Endothelial cell of umbilical vein (primary cell): Measurements from ENCODE around the gene FUZ. TPM values are rescaled to one million over a fixed set of nuclear protein-coding genes. Genes with fewer than 3 reads are reported as not detected.

Experiments used
- BruUV-seq: library from RNA; stranded (reverse); fragments of 400-500 nt; replicated peaks from 2 replicates; lab custom pipeline; 2021; lab: Mats Ljungman, UMichigan
- CTCF ChIA-PET: fragments of 300-600, 350-600 bp; sonication (Branson Sonifier 250); formaldehyde crosslinking; loops from one replicate; lab custom pipeline; 2021; ENCODE audit warnings: antibody characterized with exemption, inconsistent platforms; lab: Charles Lee
- POLR2A ChIA-PET: fragments of 300-600, 350-600 bp; sonication (Branson Sonifier 250); formaldehyde crosslinking; loops from one replicate; lab custom pipeline; 2021; ENCODE audit warnings: antibody characterized with exemption, inconsistent platforms; lab: Charles Lee
- DNase-seq: peaks from one replicate; pipeline ENCODE4 v3.0.0-alpha.2; 2011; ENCODE audit warnings: low read depth, low spot score
- FAIRE-seq: peaks from 2 replicates; lab custom pipeline; 2011; peaks lifted over from hg19 to GRCh38; lab: Jason Lieb, UNC
- H2AFZ ChIP-seq: 2 replicates; pipeline ENCODE4 v1.6.0; 2012; ENCODE audit warnings: low read depth, low read length, control low read depth, inconsistent platforms
- H3K27ac ChIP-seq: 2 replicates; pipeline ENCODE4 v1.5.1; 2011; ENCODE audit warnings: low read depth, mild to moderate bottlenecking, control low read depth, low read length, moderate library complexity; ENCODE audit not compliant: insufficient read depth
- H3K27me3 ChIP-seq, 2 experiments: 2 replicates each; pipeline versions ENCODE4 v1.6.0 to v1.6.1; 2011; ENCODE audit warnings: low read length in 2 of 2, mixed read lengths in 1 of 2; ENCODE audit not compliant: control insufficient read depth in 2 of 2, insufficient read depth in 2 of 2
- H3K36me3 ChIP-seq, 2 experiments: 2 replicates in 1 of 2; 3 replicates in 1 of 2; pipeline ENCODE4 v1.5.1; 2011; ENCODE audit warnings: low read length in 2 of 2, mild to moderate bottlenecking in 1 of 2, moderate library complexity in 1 of 2; ENCODE audit not compliant: control insufficient read depth in 2 of 2, insufficient read depth in 2 of 2; ENCODE audit errors: extremely low read depth in 1 of 2
- H3K4me1 ChIP-seq: 3 replicates; pipeline ENCODE4 v1.5.1; 2011; ENCODE audit warnings: mild to moderate bottlenecking, low read length; ENCODE audit not compliant: control insufficient read depth, insufficient read depth; ENCODE audit errors: extremely low read depth
- H3K4me2 ChIP-seq: 2 replicates; pipeline ENCODE4 v1.6.1; 2011; ENCODE audit warnings: low read length, control low read depth, mixed read lengths; ENCODE audit not compliant: insufficient read depth
- H3K4me3 ChIP-seq, 3 experiments: fragments of 200-600 bp in 1 of 3; sonication (generic), shearing (Covaris generic) in 1 of 3; replicated peaks in 1 of 3; 2 replicates each; pipeline ENCODE4 v1.5.1; 2011 to 2016; ENCODE audit warnings: control low read depth in 3 of 3, low read length in 3 of 3, mild to moderate bottlenecking in 2 of 3, inconsistent platforms in 1 of 3, low read depth in 1 of 3, moderate library complexity in 1 of 3; ENCODE audit not compliant: insufficient read depth in 1 of 3
- H3K79me2 ChIP-seq: 2 replicates; pipeline ENCODE4 v1.6.0; 2012; ENCODE audit warnings: low read length, inconsistent platforms; ENCODE audit not compliant: control insufficient read depth, insufficient read depth
- H3K9ac ChIP-seq: replicated peaks from 2 replicates; pipeline ENCODE3; 2011; ENCODE audit warnings: low read length, control low read depth; ENCODE audit not compliant: insufficient read depth; ENCODE audit errors: extremely low read depth
- H3K9me1 ChIP-seq: replicated peaks from 3 replicates; pipeline ENCODE4 v1.6.0; 2011; ENCODE audit warnings: mild to moderate bottlenecking, low read length; ENCODE audit not compliant: control insufficient read depth, insufficient read depth; ENCODE audit errors: extremely low read depth
- H3K9me3 ChIP-seq: replicated peaks from 2 replicates; pipeline ENCODE4 v1.5.1; 2012; ENCODE audit warnings: low read length, inconsistent platforms; ENCODE audit not compliant: control insufficient read depth, insufficient read depth
- H4K20me1 ChIP-seq: replicated peaks from 2 replicates; pipeline ENCODE3; 2011; ENCODE audit warnings: mild to moderate bottlenecking, low read length; ENCODE audit not compliant: control insufficient read depth, insufficient read depth; ENCODE audit errors: extremely low read depth
- CTCF ChIP-seq, 2 donors: IDR thresholded peaks; 1 replicate in 1 of 2; 2 replicates in 1 of 2; pipeline ENCODE4 v1.5.1; 2011; ENCODE audit warnings: low read length in 2 of 2, mild to moderate bottlenecking in 2 of 2, moderate library complexity in 2 of 2, control low read depth in 1 of 2, inconsistent platforms in 1 of 2, low read depth in 1 of 2; ENCODE audit not compliant: insufficient read depth in 1 of 2; ENCODE audit errors: extremely low read depth in 1 of 2
- EZH2 ChIP-seq: IDR thresholded peaks from 2 replicates; pipeline ENCODE4 v1.6.1; 2012; ENCODE audit warnings: borderline replicate concordance, low read depth, mild to moderate bottlenecking, moderate library complexity, low read length, inconsistent platforms; ENCODE audit not compliant: severe bottlenecking
- FOS ChIP-seq: IDR thresholded peaks from 2 replicates; pipeline ENCODE4 v1.6.1; 2011; ENCODE audit warnings: mild to moderate bottlenecking, low read length, moderate library complexity, borderline replicate concordance; ENCODE audit not compliant: insufficient read depth
- GATA2 ChIP-seq: IDR thresholded peaks from 2 replicates; pipeline ENCODE4 v1.7.0; 2011; ENCODE audit warnings: low read depth, mild to moderate bottlenecking, moderate library complexity, mixed read lengths, low read length; ENCODE audit not compliant: insufficient read length, insufficient read depth
- JUN ChIP-seq: IDR thresholded peaks from 2 replicates; pipeline ENCODE4 v1.6.1; 2011; ENCODE audit warnings: borderline replicate concordance, low read depth; ENCODE audit not compliant: insufficient read length, insufficient read depth
- MAX ChIP-seq: IDR thresholded peaks from 2 replicates; pipeline ENCODE4 v1.6.1; 2011; ENCODE audit not compliant: insufficient read depth, insufficient read length
- MYC ChIP-seq: IDR thresholded peaks from one replicate; pipeline ENCODE4 v1.6.1; 2011; ENCODE audit warnings: mild to moderate bottlenecking, low read depth, low read length
- POLR2A ChIP-seq: IDR thresholded peaks from 2 replicates; pipeline ENCODE4 v1.6.1; 2012; ENCODE audit warnings: low read depth, mild to moderate bottlenecking, control low read depth, low read length
- POLR2AphosphoS5 ChIP-seq: IDR thresholded peaks from 2 replicates; pipeline ENCODE4 v1.6.1; 2012; ENCODE audit warnings: low read depth, mild to moderate bottlenecking, control low read depth, low read length, moderate library complexity; ENCODE audit not compliant: insufficient read depth
- dilution Hi-C: fragments of 300-500 bp; cut with MboI; formaldehyde crosslinking; loops from one replicate; pipeline ENCODE4 v1.15.0; 2019; ENCODE audit warnings: low sequenced_read_pairs; ENCODE audit not compliant: extremely low pct_ligation_motif_present
- intact Hi-C: fragments of 100-400 bp; cut with micrococcal nuclease; formaldehyde crosslinking; loops from one replicate; pipeline ENCODE4 v1.10.0; 2022
- polyA plus RNA-seq, 4 experiments: library from polyadenylated mRNA; depleted of rRNA in 3 of 4; stranded (reverse) in 3 of 4; unstranded in 1 of 4; fragments of >200 nt; gene quantifications; 2 replicates each; pipeline versions ENCODE4 v1.2.1 to v1.2.3, GENCODE V29; 2011 to 2012; ENCODE audit warnings: missing spikeins in 1 of 4
- total RNA-seq: library from RNA; stranded (reverse); gene quantifications from 2 replicates; pipeline ENCODE4 v1.2.3, GENCODE V29; 2021

The FUZ gene
- total and polyA plus RNA-seq, 2 donors (not counting 3 experiments of a cell fraction or from before 2014, with no cell fraction given), result 12.3 to 14.0 TPM

DNA sequence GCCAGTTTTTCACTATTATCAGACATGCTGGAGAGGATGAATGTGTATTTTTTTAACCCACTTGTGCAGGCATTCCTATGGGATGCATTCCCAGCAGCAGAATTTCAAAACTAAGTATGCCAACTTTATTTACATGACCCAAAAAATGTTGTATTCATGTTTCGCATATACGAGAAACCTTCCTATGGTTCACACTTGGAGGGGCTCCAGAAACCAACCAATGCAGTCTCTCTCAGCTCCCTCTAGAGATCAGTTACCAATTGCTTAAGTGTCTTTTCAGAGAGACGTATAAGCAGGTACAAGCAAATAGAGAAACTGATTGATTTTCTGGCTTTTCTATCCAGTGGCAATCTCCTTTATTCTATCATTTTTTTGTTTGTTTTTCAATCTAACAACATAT is 32.3 kb upstream of the FUZ start:
- no peak for FAIRE-seq
- no TSS peak for BruUV-seq
- CTCF ChIA-PET, result no interaction called here

More for the DNA sequence above, 32.3 kb upstream of the FUZ start:
- Histone ChIP-seq H4K20me1 (no peaks in the 10 kb centered on the region), H3K79me2 (no peaks in the 10 kb centered on the region), H3K4me2 (no peak overlapping the region), H3K36me3 (peaks cover 0 to 4% of the 10 kb centered on the region in 2 experiments), H3K4me3 (no peak overlapping the region), H3K27me3 (no peaks in the 10 kb centered on the region), H3K4me1 (peaks cover 7% of the 10 kb centered on the region), H3K9ac (no peak overlapping the region), H3K27ac (no peak overlapping the region), H3K9me3 (no peaks in the 10 kb centered on the region), H3K9me1 (no peaks in the 10 kb centered on the region), H2AFZ (no peak overlapping the region)
- intact Hi-C loops (no loop called here), dilution Hi-C loops (no loop called here)
- DNase-seq, result no peak
- POLR2A ChIA-PET, result no interaction called here
- TF ChIP-seq POLR2AphosphoS5 (no peak), EZH2 (no peak), GATA2 (no peak), MAX (no peak), POLR2A (no peak), JUN (no peak), MYC (no peak), CTCF (IDR thresholded peaks at IDR 0.05; ENCODE audit: extremely low read depth in 1 of 2, insufficient read depth in 1 of 2, low read depth in 1 of 2, low read length in 2 of 2) (no peak), FOS (no peak)
